ENCODE results near the gene SGCD. TPM values are rescaled to one million over a fixed set of nuclear protein-coding genes. Genes with fewer than 3 reads are reported as not detected.

Gene SGCD
- polyA plus RNA-seq, 1 of the 3 experiments (the other 2 are of a cell fraction) = 0.87 TPM

GRCh38 chr5:156401804-156402203 is 74.8 kb downstream of the SGCD start:
- no peaks in the 10 kb centered on the region for H3K9me2 ChIP-seq
- no peaks in the 10 kb centered on the region for H3K36me3 ChIP-seq (replicated peaks in 1 of 2; ENCODE audit: control insufficient read depth in 1 of 2, insufficient read depth in 2 of 2, low read length in 1 of 2)
- no peaks in the 10 kb centered on the region for H3K4me1 ChIP-seq (ENCODE audit: control insufficient read depth in 1 of 2, insufficient read depth in 2 of 2, low read depth in 1 of 2, low read length in 1 of 2)
- POLR2A ChIA-PET = no interaction called here
- DNase-seq = no peak
- H3K79me2 ChIP-seq (ENCODE audit: insufficient read depth) = no peaks in the 10 kb centered on the region
- no peak overlapping the region for H2AFZ ChIP-seq (ENCODE audit: low read depth)
- H4K20me1 ChIP-seq (ENCODE audit: insufficient read depth) = no peaks in the 10 kb centered on the region
- H3F3A ChIP-seq (replicated peaks; ENCODE audit: insufficient read depth) = no peaks in the 10 kb centered on the region
- H3K4me3 ChIP-seq (ENCODE audit: low read depth in 2 of 2, low read length in 1 of 2) = no peak overlapping the region
- 51% methylated on average over 4 of the region's 4 CpGs for WGBS (ENCODE audit: low lambda C conversion rate)
- H3K27me3 ChIP-seq (ENCODE audit: insufficient read depth) = no peaks in the 10 kb centered on the region
- H3K27ac ChIP-seq (ENCODE audit: low read depth in 2 of 2, low read length in 1 of 2) = no peak overlapping the region
- TF ChIP-seq JUND (IDR thresholded peaks at IDR 0.05) = no peak
- no peak for TF ChIP-seq POLR2AphosphoS5 (IDR thresholded peaks at IDR 0.05; ENCODE audit: low read depth, low read length)
- TF ChIP-seq, protein P1, sequence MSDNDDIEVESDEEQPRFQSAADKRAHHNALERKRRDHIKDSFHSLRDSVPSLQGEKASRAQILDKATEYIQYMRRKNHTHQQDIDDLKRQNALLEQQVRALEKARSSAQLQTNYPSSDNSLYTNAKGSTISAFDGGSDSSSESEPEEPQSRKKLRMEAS (IDR thresholded peaks at IDR 0.05; ENCODE audit: low read depth) = no peak
- no peak for TF ChIP-seq SIN3A (IDR thresholded peaks at IDR 0.05; ENCODE audit: borderline replicate concordance, low read depth, low read length)
- TF ChIP-seq REST (IDR thresholded peaks at IDR 0.05; ENCODE audit: low read depth, low read length) = no peak
- no peak for TF ChIP-seq RCOR1 (IDR thresholded peaks at IDR 0.05; ENCODE audit: low read length)
- TF ChIP-seq FOSL2 (IDR thresholded peaks at IDR 0.05; ENCODE audit: borderline replicate concordance, low read depth) = no peak
- no peak for TF ChIP-seq MEF2A (IDR thresholded peaks at IDR 0.05; ENCODE audit: borderline replicate concordance, low read depth)
- no peak for TF ChIP-seq GABPA (IDR thresholded peaks at IDR 0.05; ENCODE audit: low read depth)
- TF ChIP-seq ELF1 (IDR thresholded peaks at IDR 0.05) = no peak
- TF ChIP-seq FOXJ3 (CRISPR knock-in tag; IDR thresholded peaks at IDR 0.05) = no peak
- TF ChIP-seq CHD2 (IDR thresholded peaks at IDR 0.05; ENCODE audit: low read length, partially characterized antibody) = no peak
- no peak for TF ChIP-seq RFX5 (IDR thresholded peaks at IDR 0.05; ENCODE audit: low read length)
- TF ChIP-seq MXI1 (IDR thresholded peaks at IDR 0.05; ENCODE audit: low read depth, low read length) = no peak
- TF ChIP-seq NRF1 (IDR thresholded peaks at IDR 0.05; ENCODE audit: low read depth, low read length) = no peak
- TF ChIP-seq IRF3 (IDR thresholded peaks at IDR 0.05; ENCODE audit: low read depth, low read length) = no peak
- no peak for TF ChIP-seq FOXM1 (IDR thresholded peaks at IDR 0.05; ENCODE audit: low read depth)
- no peak for TF ChIP-seq RXRA (IDR thresholded peaks at IDR 0.05; ENCODE audit: borderline replicate concordance, low read depth)
- TF ChIP-seq SMC3 (IDR thresholded peaks at IDR 0.05; ENCODE audit: low read depth, low read length) = no peak
- H3K9ac ChIP-seq = no peak overlapping the region
- no peak overlapping the region for H3K4me2 ChIP-seq
- no peaks in the 10 kb centered on the region for H3K9me3 ChIP-seq
- CTCF ChIA-PET = no interaction called here

Measured in SK-N-SH (cell line).